Panc1 (cell line): ENCODE data around the gene DNAH7. TPM values are rescaled to one million over a fixed set of nuclear protein-coding genes. Genes with fewer than 3 reads are reported as not detected.

Experiments used
- ATAC-seq: fragments of 200-7000 bp; cut with Tn5 transposase; 2 replicates; pipeline ENCODE4 v1.9.1; 2020; ENCODE audit warnings: mild to moderate bottlenecking, moderate library complexity
- BruUV-seq: library from RNA; stranded (reverse); fragments of 400-500 nt; replicated peaks from 2 replicates; lab custom pipeline; 2021; lab: Mats Ljungman, UMichigan
- CTCF ChIA-PET: fragments of 300-600 bp; sonication (Branson Sonifier 250); formaldehyde crosslinking; loops from one replicate; lab custom pipeline; 2022; ENCODE audit warnings: antibody characterized with exemption; lab: Charles Lee
- POLR2A ChIA-PET: fragments of 300-600 bp; sonication (Branson Sonifier 250); formaldehyde crosslinking; loops from one replicate; lab custom pipeline; 2022; ENCODE audit warnings: antibody characterized with exemption; lab: Charles Lee
- DNase-seq: peaks from one replicate; pipeline ENCODE4 v3.0.0-alpha.2; 2010; ENCODE audit warnings: low read depth, low spot score
- H3K27ac ChIP-seq: 2 replicates; pipeline ENCODE4 v1.5.1; 2011; ENCODE audit warnings: mild to moderate bottlenecking, low read length, inconsistent platforms
- H3K27me3 ChIP-seq: fragments of 200-500 bp; sonication (Bioruptor generic); 2 replicates; pipeline ENCODE4 v1.6.0; 2014; ENCODE audit warnings: low read length, inconsistent platforms; ENCODE audit not compliant: control insufficient read depth, insufficient read depth
- H3K36me3 ChIP-seq: fragments of 200-500 bp; sonication (Bioruptor generic); 2 replicates; pipeline ENCODE4 v1.5.1; 2014; ENCODE audit warnings: inconsistent platforms, mild to moderate bottlenecking, low read length, moderate library complexity; ENCODE audit not compliant: control insufficient read depth, insufficient read depth
- H3K4me1 ChIP-seq: 2 replicates; pipeline ENCODE4 v1.5.1; 2011; ENCODE audit warnings: inconsistent platforms, mild to moderate bottlenecking, low read length, moderate library complexity; ENCODE audit not compliant: control insufficient read depth, insufficient read depth
- H3K4me3 ChIP-seq, 2 experiments: 2 replicates each; pipeline ENCODE4 v1.5.1; 2011 to 2012; ENCODE audit warnings: low read depth in 2 of 2, low read length in 2 of 2, mild to moderate bottlenecking in 2 of 2, inconsistent platforms in 1 of 2, moderate library complexity in 1 of 2
- H3K9me3 ChIP-seq: fragments of 200-500 bp; sonication (Bioruptor generic); 2 replicates; pipeline ENCODE4 v1.5.1; 2014; ENCODE audit warnings: low read depth, mild to moderate bottlenecking, inconsistent platforms, low read length, moderate library complexity; ENCODE audit not compliant: control insufficient read depth, insufficient read depth
- POLR2AphosphoS5 ChIP-seq: IDR thresholded peaks from 2 replicates; pipeline ENCODE4 v1.6.1; 2012; ENCODE audit warnings: mild to moderate bottlenecking, low read depth, low read length, moderate library complexity
- SIN3A ChIP-seq: IDR thresholded peaks from 2 replicates; pipeline ENCODE4 v1.6.1; 2012; ENCODE audit warnings: low read depth, mild to moderate bottlenecking, low read length, moderate library complexity, borderline replicate concordance; ENCODE audit not compliant: insufficient read depth
- TCF7L2 ChIP-seq: IDR thresholded peaks from 2 replicates; pipeline ENCODE4 v1.6.1; 2011; ENCODE audit warnings: mild to moderate bottlenecking, low read depth, low read length, inconsistent platforms
- in situ Hi-C: cut with HindIII; loops from 2 replicates; pipeline ENCODE4 v1.10.0; 2016; ENCODE audit warnings: low sequenced_read_pairs, low pct_unique_long_range_greater_than_20kb
- intact Hi-C: fragments of 100-400 bp; cut with micrococcal nuclease; formaldehyde crosslinking; loops from one replicate; pipeline ENCODE4 v1.10.0; 2022; ENCODE audit not compliant: unreplicated experiment
- total RNA-seq: library from RNA; stranded (reverse); gene quantifications from one replicate; pipeline ENCODE4 v1.2.1, GENCODE V29; 2021; ENCODE audit not compliant: unreplicated experiment
- TF ChIP-seq, protein P1 (sequence below): fragments of 450-650 bp; IDR thresholded peaks from 2 replicates; pipeline ENCODE4 v1.5.1; 2017; ENCODE audit warnings: mild to moderate bottlenecking
- TF ChIP-seq, protein P2 (sequence below), 2 experiments: IDR thresholded peaks; 2 replicates each; pipeline ENCODE4 v1.6.1; 2011 to 2012; ENCODE audit warnings: low read depth in 2 of 2, control low read depth in 1 of 2, low read length in 1 of 2, mild to moderate bottlenecking in 1 of 2, moderate library complexity in 1 of 2; ENCODE audit not compliant: insufficient read depth in 1 of 2

DNAH7 gene
- total RNA-seq, 1 experiment from 2014 or later: 0.98 TPM

DNA sequence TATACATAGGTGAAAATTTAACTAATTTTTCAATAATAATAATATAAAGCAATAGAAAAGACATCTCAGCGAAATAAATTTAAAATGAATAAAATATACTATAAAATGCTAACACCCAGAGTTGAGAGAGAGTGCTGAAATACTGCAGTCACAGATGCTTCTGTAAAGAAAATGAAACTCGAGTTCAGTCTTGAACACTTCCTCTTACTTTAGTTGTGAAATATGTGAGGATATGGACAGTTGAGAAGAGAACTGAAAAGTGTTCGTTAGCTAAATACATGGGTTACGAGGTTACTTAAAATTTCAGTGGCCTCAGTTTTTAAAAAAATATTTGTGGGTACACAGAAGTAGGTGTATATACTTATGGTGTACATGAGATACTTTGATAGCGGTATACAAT is 106.8 kb downstream of the DNAH7 start:
- Histone ChIP-seq H3K4me3 (no peak overlapping the region), H3K4me1 (no peaks in the 10 kb centered on the region), H3K27me3 (no peaks in the 10 kb centered on the region), H3K27ac (no peak overlapping the region), H3K36me3 (no peaks in the 10 kb centered on the region), H3K9me3 (no peaks in the 10 kb centered on the region)
- POLR2A ChIA-PET: no interaction called here
- TF ChIP-seq, protein P1, sequence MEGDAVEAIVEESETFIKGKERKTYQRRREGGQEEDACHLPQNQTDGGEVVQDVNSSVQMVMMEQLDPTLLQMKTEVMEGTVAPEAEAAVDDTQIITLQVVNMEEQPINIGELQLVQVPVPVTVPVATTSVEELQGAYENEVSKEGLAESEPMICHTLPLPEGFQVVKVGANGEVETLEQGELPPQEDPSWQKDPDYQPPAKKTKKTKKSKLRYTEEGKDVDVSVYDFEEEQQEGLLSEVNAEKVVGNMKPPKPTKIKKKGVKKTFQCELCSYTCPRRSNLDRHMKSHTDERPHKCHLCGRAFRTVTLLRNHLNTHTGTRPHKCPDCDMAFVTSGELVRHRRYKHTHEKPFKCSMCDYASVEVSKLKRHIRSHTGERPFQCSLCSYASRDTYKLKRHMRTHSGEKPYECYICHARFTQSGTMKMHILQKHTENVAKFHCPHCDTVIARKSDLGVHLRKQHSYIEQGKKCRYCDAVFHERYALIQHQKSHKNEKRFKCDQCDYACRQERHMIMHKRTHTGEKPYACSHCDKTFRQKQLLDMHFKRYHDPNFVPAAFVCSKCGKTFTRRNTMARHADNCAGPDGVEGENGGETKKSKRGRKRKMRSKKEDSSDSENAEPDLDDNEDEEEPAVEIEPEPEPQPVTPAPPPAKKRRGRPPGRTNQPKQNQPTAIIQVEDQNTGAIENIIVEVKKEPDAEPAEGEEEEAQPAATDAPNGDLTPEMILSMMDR: no peak
- TF ChIP-seq SIN3A: no peak
- BruUV-seq: no TSS peak
- intact Hi-C loops: no loop called here
- ATAC-seq: no peak
- in situ Hi-C loops: no loop called here
- CTCF ChIA-PET: no interaction called here
- no peak for DNase-seq

GRCh38 chr2:195959341-195959740 is 109.3 kb downstream of the DNAH7 start:
- Histone ChIP-seq H3K27me3 (no peaks in the 10 kb centered on the region), H3K4me1 (no peaks in the 10 kb centered on the region), H3K36me3 (no peaks in the 10 kb centered on the region), H3K27ac (no peak overlapping the region), H3K4me3 (no peak overlapping the region), H3K9me3 (no peaks in the 10 kb centered on the region; the same call in 1 of the 2 replicates)
- POLR2A ChIA-PET: no interaction called here
- ATAC-seq: no peak
- no peak for DNase-seq
- BruUV-seq: no TSS peak
- CTCF ChIA-PET: no interaction called here
- in situ Hi-C loops: no loop called here
- TF ChIP-seq, protein P2, sequence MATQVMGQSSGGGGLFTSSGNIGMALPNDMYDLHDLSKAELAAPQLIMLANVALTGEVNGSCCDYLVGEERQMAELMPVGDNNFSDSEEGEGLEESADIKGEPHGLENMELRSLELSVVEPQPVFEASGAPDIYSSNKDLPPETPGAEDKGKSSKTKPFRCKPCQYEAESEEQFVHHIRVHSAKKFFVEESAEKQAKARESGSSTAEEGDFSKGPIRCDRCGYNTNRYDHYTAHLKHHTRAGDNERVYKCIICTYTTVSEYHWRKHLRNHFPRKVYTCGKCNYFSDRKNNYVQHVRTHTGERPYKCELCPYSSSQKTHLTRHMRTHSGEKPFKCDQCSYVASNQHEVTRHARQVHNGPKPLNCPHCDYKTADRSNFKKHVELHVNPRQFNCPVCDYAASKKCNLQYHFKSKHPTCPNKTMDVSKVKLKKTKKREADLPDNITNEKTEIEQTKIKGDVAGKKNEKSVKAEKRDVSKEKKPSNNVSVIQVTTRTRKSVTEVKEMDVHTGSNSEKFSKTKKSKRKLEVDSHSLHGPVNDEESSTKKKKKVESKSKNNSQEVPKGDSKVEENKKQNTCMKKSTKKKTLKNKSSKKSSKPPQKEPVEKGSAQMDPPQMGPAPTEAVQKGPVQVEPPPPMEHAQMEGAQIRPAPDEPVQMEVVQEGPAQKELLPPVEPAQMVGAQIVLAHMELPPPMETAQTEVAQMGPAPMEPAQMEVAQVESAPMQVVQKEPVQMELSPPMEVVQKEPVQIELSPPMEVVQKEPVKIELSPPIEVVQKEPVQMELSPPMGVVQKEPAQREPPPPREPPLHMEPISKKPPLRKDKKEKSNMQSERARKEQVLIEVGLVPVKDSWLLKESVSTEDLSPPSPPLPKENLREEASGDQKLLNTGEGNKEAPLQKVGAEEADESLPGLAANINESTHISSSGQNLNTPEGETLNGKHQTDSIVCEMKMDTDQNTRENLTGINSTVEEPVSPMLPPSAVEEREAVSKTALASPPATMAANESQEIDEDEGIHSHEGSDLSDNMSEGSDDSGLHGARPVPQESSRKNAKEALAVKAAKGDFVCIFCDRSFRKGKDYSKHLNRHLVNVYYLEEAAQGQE (IDR thresholded peaks at IDR 0.05; ENCODE audit: insufficient read depth in 1 of 2, low read depth in 2 of 2, low read length in 1 of 2): no peak
- no peak for TF ChIP-seq TCF7L2
- TF ChIP-seq, protein P1: no peak
- TF ChIP-seq SIN3A: no peak
- TF ChIP-seq POLR2AphosphoS5: no peak
- intact Hi-C loops: no loop called here
